T-helper 1 cell treated with Interleukin-12 subunit alpha and Interleukin-12 subunit beta and Interleukin-4 antibody, amounts not matched to agents 30 μg/mL and 1 μg/mL, for 36 hours (primary cell): ENCODE data around the gene ST8SIA6.
"Not testable (repeated sequence)": the region's sequence is repeated elsewhere in the genome, so short reads cannot be mapped to it uniquely, and the experiment has no call there.

Experiments used
- H3K27ac Mint-ChIP-seq: one replicate; pipeline ENCODE4 v1.8.0; 2021; ENCODE audit warnings: mild to moderate bottlenecking, mixed read lengths
- H3K27me3 Mint-ChIP-seq: one replicate; pipeline ENCODE4 v1.8.0; 2021; ENCODE audit warnings: low read depth, mixed read lengths
- H3K36me3 Mint-ChIP-seq: one replicate; pipeline ENCODE4 v1.8.0; 2021; ENCODE audit warnings: low read depth, mixed read lengths
- H3K4me1 Mint-ChIP-seq: one replicate; pipeline ENCODE4 v1.8.0; 2021; ENCODE audit warnings: low read depth, mixed read lengths
- H3K4me3 Mint-ChIP-seq: one replicate; pipeline ENCODE4 v1.8.0; 2021; ENCODE audit warnings: mild to moderate bottlenecking, moderate library complexity, mixed read lengths
- H3K9me3 Mint-ChIP-seq: one replicate; pipeline ENCODE4 v1.8.0; 2021; ENCODE audit warnings: mixed read lengths

The ST8SIA6 gene, protein sequence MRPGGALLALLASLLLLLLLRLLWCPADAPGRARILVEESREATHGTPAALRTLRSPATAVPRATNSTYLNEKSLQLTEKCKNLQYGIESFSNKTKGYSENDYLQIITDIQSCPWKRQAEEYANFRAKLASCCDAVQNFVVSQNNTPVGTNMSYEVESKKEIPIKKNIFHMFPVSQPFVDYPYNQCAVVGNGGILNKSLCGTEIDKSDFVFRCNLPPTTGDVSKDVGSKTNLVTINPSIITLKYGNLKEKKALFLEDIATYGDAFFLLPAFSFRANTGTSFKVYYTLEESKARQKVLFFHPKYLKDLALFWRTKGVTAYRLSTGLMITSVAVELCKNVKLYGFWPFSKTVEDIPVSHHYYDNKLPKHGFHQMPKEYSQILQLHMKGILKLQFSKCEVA

DNA sequence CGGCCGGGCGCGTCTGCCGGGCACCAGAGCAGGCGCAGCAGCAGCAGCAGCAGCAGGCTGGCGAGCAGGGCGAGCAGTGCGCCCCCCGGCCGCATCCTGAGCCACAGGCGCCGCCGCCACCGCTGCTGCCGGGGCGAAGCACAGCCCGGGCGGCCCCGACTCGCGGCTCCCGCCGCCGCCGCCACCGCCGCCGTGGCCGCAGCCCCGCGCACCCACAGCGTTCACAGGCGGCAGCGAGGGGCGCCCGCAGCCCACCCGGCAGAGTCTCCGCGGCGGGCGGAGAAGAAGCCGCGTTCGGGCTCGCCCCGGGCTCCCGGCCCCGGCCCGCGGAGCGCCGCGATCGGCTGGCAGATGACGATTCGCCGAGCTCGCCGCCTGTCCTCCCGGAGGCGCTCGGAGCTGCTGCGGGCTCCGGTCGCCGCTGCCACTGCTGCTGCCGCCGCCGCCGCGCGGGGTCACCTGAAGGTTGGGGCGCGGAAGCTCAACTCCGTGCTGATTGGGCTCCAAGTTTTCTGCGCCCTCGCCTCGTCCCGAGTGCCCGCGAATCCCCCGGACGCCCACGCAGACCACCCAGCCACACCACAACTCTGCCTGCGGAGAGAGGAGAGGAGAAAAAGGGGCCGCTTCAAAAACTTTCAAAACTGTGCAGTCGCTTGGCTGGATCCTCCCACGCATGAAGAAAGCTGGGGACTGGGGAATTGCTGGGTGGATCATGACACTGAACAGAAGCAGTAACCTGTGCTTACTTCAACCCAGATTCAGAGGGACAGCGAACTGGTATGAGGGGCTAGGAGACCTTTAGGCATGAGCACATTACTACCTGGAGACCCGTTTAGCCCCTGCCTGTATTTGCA is at the start of gene ST8SIA6:
TSS of gene ST8SIA6 (minus strand) at position 435 of the 854 bp plus-strand sequence. CDS start at position 95, 340 bp downstream.
- H3K4me3 Mint-ChIP-seq, result peak within 1 kb of the TSS; percentile 81
- peaks cover 6% of the 10 kb centered on the region for H3K36me3 Mint-ChIP-seq
- peak within 1 kb of the TSS; percentile 59 for H3K27ac Mint-ChIP-seq
- H3K4me1 Mint-ChIP-seq, result peaks cover 12% of the 10 kb centered on the region
- H3K9me3 Mint-ChIP-seq, result peaks cover 6% of the 10 kb centered on the region
- peaks cover 58% of the 10 kb centered on the region for H3K27me3 Mint-ChIP-seq

DNA sequence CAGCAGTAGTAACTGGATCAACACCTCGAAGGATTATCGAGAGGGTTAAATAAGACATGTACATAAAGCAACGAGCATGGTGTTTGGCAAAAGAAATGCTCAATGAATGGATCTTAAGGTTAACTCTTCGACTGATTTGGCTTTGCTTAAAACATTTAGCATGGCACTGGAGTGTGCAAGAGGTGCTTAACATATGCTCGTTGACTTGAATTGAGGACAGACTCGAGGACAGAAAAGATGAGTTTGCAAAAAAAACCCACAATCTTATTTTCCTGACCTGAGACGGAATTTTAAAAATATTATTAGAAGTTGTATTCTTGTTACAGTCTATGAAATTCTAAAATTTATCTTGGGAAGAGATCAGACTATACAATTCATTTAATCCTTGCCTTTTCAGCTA is 49.4 kb upstream of the ST8SIA6 start:
- no peaks in the 10 kb centered on the region for H3K27me3 Mint-ChIP-seq
- H3K4me3 Mint-ChIP-seq, result no peak overlapping the region
- H3K4me1 Mint-ChIP-seq, result peaks cover 21% of the 10 kb centered on the region
- H3K27ac Mint-ChIP-seq, result no peak overlapping the region
- peaks cover 15% of the 10 kb centered on the region for H3K9me3 Mint-ChIP-seq
- peaks cover 9% of the 10 kb centered on the region for H3K36me3 Mint-ChIP-seq

DNA sequence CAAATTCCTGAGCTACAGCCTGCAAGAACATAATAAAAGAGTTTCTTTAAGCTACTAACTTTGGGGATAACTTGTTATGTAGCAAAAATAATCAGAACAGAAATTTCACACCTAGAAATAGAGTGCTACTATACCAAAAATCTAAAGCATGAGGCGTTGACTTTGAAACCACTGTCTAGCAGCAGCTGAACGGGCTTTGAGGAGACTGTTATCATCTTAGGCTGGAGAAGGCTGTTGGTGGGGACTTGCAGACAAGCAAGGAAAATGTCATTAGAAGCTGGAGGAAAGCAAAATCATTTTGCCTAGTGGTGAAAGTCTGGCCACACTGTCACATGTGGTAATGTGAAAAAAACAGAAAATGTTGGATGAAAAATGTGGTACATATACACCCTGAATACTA is 48.4 kb upstream of the ST8SIA6 start:
- H3K9me3 Mint-ChIP-seq, result peaks cover 9% of the 10 kb centered on the region
- no peak overlapping the region for H3K27ac Mint-ChIP-seq
- H3K36me3 Mint-ChIP-seq, result peaks cover 8% of the 10 kb centered on the region
- H3K4me1 Mint-ChIP-seq, result peaks cover 17% of the 10 kb centered on the region
- H3K4me3 Mint-ChIP-seq, result no peak overlapping the region
- no peaks in the 10 kb centered on the region for H3K27me3 Mint-ChIP-seq

DNA sequence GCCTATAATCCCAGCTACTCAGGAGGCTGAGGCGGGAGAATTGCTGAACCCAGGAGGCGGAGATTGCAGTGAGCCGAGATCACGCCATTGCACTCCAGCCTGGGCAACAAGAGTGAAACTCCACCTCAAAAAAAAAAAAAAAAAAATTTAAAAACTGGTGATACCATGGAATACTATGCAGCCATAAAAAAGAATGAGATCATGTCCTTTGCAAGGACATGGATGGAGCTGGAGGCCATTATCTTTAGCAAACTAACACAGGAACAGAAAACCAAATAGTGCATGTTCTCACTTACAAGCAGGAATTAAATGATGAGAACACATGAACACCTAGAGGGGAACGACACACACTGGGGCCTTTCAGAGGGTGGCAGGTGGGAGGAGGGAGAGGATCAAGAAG is 44.6 kb upstream of the ST8SIA6 start:
- H3K27me3 Mint-ChIP-seq, H3K4me1 Mint-ChIP-seq, H3K27ac Mint-ChIP-seq, H3K36me3 Mint-ChIP-seq, H3K9me3 Mint-ChIP-seq, H3K4me3 Mint-ChIP-seq: not testable (repeated sequence)

DNA sequence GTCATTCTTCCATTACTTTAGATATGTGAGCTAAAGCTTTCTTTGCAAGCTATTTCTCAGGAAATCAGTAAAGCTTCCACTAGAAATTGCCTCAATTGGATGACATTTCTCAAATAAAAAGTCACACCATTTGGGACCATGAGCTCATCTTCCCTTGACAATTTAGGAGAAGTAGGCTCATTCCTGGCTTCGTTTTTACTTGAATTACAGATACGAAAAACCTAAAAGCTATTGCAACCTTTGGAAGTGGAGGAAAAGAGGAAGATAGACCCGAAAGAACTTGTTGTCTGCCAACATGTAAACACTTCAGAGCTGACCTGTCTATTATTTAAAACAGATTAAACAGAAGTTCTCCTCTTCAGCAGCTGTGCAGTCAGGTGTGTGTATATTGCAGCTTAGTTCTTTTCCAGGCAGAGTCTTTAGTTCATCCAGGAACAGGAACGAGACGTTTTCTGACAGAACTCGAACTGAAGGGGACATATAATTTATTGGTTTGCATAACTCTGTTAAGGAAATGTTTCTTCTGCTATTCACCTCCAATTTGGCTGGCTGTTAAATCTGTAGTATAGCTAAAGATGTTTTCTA is 43.1 kb upstream of the ST8SIA6 start:
- peaks cover 2% of the 10 kb centered on the region for H3K36me3 Mint-ChIP-seq
- H3K9me3 Mint-ChIP-seq, result no peaks in the 10 kb centered on the region

DNA sequence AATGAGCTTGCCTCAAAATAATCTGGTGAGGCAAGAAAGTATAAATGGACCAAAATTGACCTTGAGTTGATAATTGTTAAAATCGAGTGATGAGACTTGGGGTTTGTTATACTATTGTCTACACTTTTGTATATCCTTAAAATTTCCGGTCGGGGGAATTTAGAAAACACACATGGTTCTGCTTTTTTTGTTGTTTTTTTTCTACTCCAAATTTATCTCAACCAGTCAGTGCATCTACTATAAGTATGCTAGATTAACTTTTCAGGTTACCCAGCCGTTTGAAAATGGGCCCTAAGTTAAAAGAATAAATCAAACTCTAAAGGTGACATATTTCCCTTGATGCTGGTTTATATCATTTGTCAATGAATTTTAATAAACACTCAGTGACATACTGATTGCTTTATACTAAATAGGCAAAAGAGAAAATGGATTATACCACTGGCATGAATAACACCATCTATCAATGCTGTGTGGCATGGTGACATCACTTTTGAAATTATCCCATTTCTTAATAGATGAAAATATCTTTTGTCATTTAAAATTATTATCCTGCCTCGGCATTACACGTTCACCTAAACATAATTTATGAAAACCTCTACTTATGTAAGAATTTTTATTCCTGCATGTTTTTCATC is 40.3 kb upstream of the ST8SIA6 start:
- no peaks in the 10 kb centered on the region for H3K36me3 Mint-ChIP-seq
- no peaks in the 10 kb centered on the region for H3K9me3 Mint-ChIP-seq
- no peaks in the 10 kb centered on the region for H3K4me1 Mint-ChIP-seq
- H3K27me3 Mint-ChIP-seq, result peaks cover 9% of the 10 kb centered on the region
- no peak overlapping the region for H3K4me3 Mint-ChIP-seq
- no peak overlapping the region for H3K27ac Mint-ChIP-seq

More for the DNA sequence above, 43.1 kb upstream of the ST8SIA6 start:
- Mint-ChIP-seq H3K27me3 (peaks cover 9% of the 10 kb centered on the region), H3K4me1 (no peaks in the 10 kb centered on the region), H3K27ac (no peak overlapping the region), H3K4me3 (no peak overlapping the region)

DNA sequence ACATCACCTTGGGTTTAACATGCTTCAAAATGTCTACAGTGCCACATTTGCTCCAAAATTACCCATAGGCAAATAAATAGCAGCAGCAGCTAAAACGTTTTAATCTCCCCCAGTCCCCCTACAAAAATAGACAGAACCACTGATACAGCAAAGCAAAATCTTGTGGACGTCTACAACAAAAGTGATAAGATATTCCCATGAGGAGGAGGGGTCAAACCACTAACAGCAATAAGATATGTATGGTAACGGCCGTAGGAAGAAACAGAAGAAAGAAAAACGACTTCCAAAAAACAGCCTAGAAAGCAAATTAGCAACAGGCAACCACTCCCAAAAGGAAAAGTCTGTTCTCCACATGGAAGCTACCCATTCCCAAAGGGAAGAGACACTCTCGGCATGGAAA is 34.5 kb upstream of the ST8SIA6 start:
- Mint-ChIP-seq H3K36me3 (no peaks in the 10 kb centered on the region), H3K27ac (no peak overlapping the region), H3K9me3 (peaks cover 4% of the 10 kb centered on the region), H3K27me3 (no peaks in the 10 kb centered on the region), H3K4me1 (no peaks in the 10 kb centered on the region), H3K4me3 (no peak overlapping the region)

DNA sequence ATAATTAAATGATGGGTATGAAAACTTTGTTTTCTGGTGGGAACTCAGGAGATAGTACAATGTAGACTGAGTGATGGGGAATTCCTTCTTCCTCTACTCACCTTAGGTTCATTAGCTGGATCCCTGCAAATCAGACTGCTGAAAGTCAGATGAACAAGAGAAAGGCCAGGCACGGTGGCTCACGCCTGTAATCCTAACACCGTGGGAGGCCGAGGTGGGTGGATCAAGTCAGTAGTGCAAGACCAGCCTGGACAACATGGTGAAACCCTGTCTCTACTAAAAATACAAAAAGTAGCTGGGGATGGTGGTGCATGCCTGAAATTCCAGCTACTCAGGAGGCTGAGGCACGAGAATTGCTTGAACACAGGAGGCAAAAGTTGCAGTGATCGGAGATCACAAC is 28.7 kb upstream of the ST8SIA6 start:
- peaks cover 4% of the 10 kb centered on the region for H3K9me3 Mint-ChIP-seq
- H3K27me3 Mint-ChIP-seq, result peaks cover 3% of the 10 kb centered on the region
- no peak overlapping the region for H3K27ac Mint-ChIP-seq
- no peak overlapping the region for H3K4me3 Mint-ChIP-seq
- H3K4me1 Mint-ChIP-seq, result no peaks in the 10 kb centered on the region
- no peaks in the 10 kb centered on the region for H3K36me3 Mint-ChIP-seq

DNA sequence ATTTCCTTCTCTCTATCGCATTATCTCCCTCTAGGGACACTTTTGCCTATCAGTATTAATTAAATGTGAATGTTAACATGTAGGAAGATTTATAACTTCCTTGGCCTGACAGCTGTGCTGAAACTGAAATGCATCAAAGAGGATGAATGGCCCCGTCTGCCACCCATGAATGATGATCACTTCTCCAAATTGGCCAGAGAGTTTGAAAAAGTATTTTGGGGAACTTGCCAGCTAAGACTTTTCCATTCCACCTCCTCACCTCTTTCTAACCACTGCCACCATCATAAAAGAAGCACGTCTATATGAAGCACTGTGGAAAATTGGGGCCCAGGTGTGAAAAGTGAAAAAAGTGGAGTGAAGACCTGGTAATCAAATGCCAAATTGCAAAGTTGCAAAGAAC is 25.4 kb upstream of the ST8SIA6 start:
- peaks cover 12% of the 10 kb centered on the region for H3K27me3 Mint-ChIP-seq

DNA sequence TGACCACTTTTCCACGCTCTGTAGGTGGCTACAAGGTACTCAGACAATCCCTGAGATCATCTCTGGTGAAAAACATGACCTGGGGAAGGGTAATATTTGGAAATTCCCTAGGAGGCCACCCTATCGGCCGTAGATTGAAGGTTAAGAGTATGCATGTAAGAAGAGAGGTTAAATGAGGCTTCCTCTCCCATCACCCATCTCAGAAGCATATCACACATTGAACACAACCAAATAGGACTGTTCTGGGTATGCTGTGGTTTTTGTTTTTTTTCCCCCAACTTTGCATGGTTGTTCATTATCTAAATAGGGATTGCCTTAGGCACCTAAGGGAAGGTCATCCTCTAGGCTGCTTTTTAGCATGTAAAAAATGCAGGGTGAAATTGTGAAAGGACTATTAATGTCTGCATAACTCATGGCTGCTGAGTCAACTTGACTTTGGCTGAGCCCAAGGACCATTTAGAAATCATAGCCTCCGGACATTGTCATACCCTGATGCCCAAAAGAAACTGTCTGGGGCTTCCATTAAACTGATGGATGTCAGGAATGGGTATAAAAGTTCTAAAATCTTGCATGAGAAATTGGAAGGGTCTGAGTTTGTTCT is 24.7 kb upstream of the ST8SIA6 start:
- Mint-ChIP-seq H3K4me3 (no peak overlapping the region), H3K27ac (no peak overlapping the region), H3K36me3 (no peaks in the 10 kb centered on the region), H3K27me3 (peaks cover 15% of the 10 kb centered on the region), H3K4me1 (no peaks in the 10 kb centered on the region), H3K9me3 (no peaks in the 10 kb centered on the region)

More for the DNA sequence above, 25.4 kb upstream of the ST8SIA6 start:
- Mint-ChIP-seq H3K9me3 (no peaks in the 10 kb centered on the region), H3K4me1 (no peaks in the 10 kb centered on the region), H3K36me3 (no peaks in the 10 kb centered on the region), H3K4me3 (no peak overlapping the region), H3K27ac (no peak overlapping the region)

DNA sequence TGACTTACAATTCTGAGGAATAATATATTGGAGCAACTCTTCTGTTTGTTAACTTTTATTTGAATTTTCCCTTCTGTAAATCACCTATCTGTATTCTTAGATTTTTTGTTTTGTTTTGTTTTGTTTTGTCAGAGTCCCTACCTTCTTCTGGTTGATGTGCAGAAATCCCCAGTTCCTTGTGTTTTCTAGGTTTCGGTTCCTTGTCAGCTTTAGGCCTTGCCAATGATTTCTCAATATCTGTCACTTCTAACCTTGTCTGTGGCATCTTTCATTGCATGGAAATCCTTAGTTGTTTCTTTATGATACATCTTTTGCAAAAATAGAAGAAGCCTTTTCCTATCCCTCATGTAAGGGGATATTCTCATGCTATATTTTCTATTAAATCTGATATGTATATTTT is 21.7 kb upstream of the ST8SIA6 start:
- peaks cover 22% of the 10 kb centered on the region for H3K27me3 Mint-ChIP-seq
- H3K27ac Mint-ChIP-seq, result no peak overlapping the region
- no peaks in the 10 kb centered on the region for H3K9me3 Mint-ChIP-seq
- peaks cover 3% of the 10 kb centered on the region for H3K4me1 Mint-ChIP-seq
- H3K4me3 Mint-ChIP-seq, result no peak overlapping the region
- H3K36me3 Mint-ChIP-seq, result no peaks in the 10 kb centered on the region

DNA sequence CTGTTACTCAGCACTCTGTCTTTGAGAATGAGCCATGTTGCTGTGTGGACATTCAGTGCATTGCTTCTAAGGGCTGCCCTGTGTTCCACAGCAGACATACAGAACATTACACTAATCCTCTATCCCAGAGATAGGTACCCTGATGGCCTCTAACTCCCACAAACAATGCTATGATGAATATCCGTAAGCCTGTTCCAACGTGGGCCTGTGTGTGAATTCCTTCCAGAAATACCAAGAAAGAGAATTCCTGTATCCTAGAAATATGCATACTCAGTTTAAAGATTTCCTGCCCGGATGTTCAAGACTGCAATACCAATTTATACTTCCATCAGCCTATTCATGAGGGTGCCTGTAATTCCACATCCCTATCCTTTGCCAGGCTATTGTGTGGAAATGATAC is 21.3 kb upstream of the ST8SIA6 start:
- peaks cover 22% of the 10 kb centered on the region for H3K27me3 Mint-ChIP-seq
- H3K4me3 Mint-ChIP-seq, result no peak overlapping the region
- H3K36me3 Mint-ChIP-seq, result no peaks in the 10 kb centered on the region
- H3K4me1 Mint-ChIP-seq, result peaks cover 3% of the 10 kb centered on the region
- no peaks in the 10 kb centered on the region for H3K9me3 Mint-ChIP-seq
- H3K27ac Mint-ChIP-seq, result no peak overlapping the region

DNA sequence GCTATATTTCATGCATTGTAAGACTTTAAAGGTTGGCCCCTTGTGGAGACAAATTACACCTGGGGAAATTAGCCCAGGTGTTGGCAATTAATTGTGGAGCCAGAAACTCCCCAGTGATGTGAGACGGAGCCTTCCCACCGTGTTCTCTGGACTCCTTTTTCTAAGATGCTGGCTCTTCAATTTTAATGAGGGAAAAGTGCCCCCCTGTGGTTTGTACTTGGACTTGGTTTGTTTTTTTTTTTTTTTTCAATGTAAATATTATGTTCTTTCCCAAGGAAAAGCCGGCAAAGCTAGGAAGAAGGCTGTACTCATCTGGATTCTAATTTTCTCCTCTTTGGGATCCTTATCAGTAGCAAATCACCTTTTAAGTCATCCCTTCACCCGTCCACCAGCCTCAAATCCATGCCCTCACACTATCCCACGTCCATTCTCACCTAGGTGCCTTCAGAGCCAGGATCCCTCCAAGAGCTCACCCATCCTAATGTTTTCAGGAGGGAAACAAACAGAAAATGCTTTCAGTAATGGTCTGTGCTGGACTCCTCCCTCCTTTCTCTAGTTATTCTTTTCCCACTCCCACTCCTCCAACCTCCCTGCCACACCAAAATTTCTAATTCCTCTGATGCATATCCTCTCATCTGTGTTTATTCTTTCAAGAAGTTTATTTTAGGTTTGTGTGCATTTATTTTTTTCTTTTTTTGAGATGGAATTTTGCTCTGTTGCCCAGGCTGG is 20.4 kb upstream of the ST8SIA6 start:
- peaks cover 2% of the 10 kb centered on the region for H3K36me3 Mint-ChIP-seq

More for the DNA sequence above, 20.4 kb upstream of the ST8SIA6 start:
- Mint-ChIP-seq H3K27ac (no peak overlapping the region), H3K4me1 (peaks cover 3% of the 10 kb centered on the region), H3K27me3 (peaks cover 24% of the 10 kb centered on the region), H3K9me3 (peaks cover 4% of the 10 kb centered on the region), H3K4me3 (no peak overlapping the region)
